Astrocyte of the cerebellum (primary cell): ENCODE measurements around the gene NPAS2.

ENCODE experiments used
- DNase-seq: peaks from one replicate; pipeline ENCODE4 v3.0.0-alpha.2; 2011; ENCODE audit warnings: low read depth
- H3K4me3 ChIP-seq: 2 replicates; pipeline ENCODE4 v1.5.1; 2011; ENCODE audit warnings: mild to moderate bottlenecking, low read depth, low read length, moderate library complexity
- in situ Hi-C: cut with HindIII; loops from 2 replicates; pipeline ENCODE4 v1.10.0; 2017; ENCODE audit warnings: low sequenced_read_pairs
- TF ChIP-seq, protein P1 (sequence below): IDR thresholded peaks from 2 replicates; pipeline ENCODE4 v1.5.1; 2012; ENCODE audit warnings: low read length, low read depth, moderate library complexity, mild to moderate bottlenecking; ENCODE audit errors: missing control alignments

Gene NPAS2

DNA sequence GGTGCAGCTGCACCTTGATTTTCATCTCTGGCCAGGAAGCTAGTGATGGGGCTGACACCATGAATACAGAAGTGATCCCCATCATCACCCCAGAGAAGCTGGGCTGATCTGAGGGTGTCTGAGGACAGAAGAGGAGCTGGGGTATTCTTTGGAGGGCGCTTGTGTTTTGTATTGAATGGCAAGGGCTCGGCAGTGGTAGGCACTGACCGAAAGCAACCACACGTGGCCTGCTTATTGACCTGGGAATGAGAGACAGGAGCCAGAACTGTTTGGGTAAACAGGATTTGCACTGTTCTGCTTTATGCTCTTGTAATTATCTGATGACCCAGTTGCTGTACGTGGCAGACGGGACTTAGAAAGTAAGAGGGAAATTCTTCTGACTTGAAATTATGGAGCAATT lies 119.5 kb downstream of the NPAS2 start:
- DNase-seq, result no peak
- TF ChIP-seq, protein P1, sequence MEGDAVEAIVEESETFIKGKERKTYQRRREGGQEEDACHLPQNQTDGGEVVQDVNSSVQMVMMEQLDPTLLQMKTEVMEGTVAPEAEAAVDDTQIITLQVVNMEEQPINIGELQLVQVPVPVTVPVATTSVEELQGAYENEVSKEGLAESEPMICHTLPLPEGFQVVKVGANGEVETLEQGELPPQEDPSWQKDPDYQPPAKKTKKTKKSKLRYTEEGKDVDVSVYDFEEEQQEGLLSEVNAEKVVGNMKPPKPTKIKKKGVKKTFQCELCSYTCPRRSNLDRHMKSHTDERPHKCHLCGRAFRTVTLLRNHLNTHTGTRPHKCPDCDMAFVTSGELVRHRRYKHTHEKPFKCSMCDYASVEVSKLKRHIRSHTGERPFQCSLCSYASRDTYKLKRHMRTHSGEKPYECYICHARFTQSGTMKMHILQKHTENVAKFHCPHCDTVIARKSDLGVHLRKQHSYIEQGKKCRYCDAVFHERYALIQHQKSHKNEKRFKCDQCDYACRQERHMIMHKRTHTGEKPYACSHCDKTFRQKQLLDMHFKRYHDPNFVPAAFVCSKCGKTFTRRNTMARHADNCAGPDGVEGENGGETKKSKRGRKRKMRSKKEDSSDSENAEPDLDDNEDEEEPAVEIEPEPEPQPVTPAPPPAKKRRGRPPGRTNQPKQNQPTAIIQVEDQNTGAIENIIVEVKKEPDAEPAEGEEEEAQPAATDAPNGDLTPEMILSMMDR, result no peak
- in situ Hi-C loops, result no loop called here
- H3K4me3 ChIP-seq, result no peak overlapping the region

DNA sequence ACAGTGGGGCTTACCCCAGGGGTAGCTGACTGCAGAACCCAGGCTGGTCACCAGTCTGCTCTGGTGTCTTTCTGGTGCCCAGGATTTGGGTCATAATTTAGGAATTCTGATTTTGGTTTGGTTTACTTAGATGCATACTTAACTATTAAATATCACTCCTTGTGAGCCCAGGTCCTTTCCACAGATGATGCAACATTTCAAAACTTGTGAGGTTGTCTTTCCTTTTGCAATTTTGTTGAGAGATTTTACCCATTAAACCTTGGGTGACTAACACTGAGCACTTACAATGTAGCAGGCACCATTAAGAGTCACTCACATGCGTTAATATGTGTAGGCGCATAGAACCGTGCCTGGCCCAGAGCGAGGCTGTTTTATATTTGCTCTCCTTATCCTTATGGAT lies 120.3 kb downstream of the NPAS2 start:
- in situ Hi-C loops, result no loop called here
- DNase-seq, result no peak
- TF ChIP-seq, protein P1, result no peak
- no peak overlapping the region for H3K4me3 ChIP-seq

DNA sequence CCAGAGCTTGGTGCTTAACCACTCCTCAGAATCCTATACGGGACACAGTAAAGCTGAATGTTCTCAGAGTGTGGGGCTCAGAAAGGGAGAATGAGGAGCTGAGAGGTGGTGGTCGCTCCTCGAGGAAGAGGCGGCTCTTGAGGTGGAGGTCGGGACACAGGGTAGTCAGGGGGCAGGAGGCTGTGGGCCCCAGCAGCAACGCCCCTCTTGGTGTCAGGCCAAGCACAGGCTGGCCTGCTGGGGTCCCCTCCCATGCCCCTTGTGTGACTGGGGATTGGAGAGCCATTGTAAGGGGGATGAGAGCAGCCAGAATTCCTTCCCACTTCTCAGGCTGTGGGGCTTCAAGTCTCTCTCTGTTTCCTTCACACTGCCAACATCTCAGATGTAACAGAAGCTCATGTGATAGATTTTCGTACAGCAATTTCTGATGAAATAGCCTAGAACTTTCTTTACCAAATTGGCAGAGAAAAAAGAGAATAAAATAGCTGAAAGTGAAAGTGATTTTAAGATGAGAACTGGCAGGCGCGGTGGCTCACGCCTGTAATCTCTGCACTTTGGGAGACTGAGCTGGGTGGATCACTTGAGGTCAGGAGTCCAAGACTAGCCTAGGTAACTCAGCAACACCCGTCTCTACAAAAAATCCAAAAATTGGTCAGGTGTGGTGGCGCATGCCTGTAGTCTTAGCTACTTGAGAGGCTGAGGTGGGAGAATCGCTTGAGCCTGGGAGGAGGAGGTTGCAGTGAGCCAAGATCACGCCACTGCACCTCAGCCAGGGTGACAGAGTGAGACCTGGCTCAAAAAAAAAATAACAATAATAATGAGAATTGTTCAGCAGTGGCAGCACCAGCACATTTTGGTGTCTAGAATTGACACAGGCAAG lies 121.1 kb downstream of the NPAS2 start:
- TF ChIP-seq, protein P1, result no peak
- in situ Hi-C loops, result no loop called here
- DNase-seq, result no peak
- H3K4me3 ChIP-seq, result no peak overlapping the region

DNA sequence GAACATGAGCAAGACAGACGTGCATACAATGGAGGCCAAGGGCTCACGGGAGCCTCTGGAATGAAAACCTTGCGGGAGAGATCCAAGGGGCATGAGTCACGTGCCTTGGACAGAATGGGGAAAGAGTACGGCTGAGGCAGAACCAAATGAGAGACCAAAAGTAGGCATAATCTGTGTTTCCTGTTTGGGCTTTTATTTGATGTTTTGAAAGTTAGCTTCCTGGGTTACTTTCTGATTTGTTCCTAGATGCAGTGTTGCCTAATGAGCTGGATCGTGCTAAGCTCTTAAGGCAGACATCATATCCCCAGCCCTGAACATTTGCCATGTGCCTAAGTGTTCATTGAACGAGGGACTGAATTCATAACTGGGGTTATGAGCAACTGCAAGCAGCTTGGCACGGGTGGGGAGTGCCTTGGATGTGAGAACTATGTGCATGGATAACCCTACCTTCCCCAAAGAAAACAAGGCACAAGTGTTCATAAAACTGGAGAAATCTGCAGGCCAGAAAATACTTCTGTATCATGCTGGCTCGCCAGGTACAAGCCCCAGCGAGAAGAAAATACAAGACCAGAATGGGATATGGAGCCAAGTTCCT lies 121.8 kb downstream of the NPAS2 start:
- in situ Hi-C loops, result no loop called here
- H3K4me3 ChIP-seq, result no peak overlapping the region
- TF ChIP-seq, protein P1, result no peak
- no peak for DNase-seq

DNA sequence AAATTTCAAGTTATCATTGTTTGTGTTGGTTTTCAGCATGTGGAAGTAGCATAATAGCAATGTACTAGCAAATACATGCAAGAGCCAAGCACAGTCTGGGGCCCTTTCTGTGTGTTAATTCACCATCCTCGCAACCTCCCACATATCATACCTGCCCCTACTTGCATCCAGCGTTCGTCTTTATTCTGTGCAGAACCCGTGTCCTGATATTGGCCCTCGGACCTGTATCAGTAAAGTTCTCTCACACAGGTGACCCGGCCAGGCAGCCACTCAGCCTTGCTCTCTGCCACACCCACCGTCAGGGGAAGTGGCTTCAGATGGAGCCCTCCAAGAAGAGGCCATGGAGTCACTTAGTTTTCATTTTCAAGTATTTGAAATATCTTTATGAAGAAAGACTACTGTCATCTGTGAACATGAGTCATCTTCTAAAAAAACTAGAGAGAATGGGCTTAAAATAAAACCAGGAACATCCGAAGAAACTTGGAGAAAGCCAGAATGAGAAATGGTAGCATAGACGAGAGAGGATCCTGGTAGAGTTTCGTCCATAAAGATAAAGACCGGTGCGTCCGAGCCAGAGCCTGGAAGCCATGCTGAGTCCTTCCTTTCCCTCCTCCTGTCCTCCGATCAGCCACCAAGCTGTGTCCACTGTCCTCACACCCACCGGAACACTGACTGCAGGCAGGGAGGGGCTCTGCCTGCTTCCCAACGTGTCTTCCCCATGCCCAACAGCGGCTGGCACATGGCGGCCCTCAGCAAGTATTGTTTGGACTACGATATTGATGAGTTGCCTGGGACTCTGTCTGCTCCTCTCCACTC lies 124.9 kb downstream of the NPAS2 start:
- TF ChIP-seq, protein P1, result no peak
- DNase-seq, result no peak
- in situ Hi-C loops, result no loop called here
- no peak overlapping the region for H3K4me3 ChIP-seq

DNA sequence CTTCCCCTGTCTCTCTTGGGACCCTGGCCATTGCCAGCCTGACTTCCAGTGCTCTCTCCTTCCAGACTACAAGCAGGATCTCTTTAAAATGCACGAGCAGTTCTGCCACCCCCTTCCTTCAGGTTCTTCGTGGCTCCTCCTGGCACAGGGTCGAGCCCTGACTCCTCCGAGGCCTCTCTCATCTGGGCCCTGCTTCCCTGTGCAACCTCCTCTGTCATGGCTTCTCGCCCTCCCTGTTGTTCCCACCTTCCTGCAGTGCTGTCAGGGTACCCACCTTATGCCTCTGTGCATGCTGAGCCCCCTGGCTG lies 125.4 kb downstream of the NPAS2 start:
- no peak overlapping the region for H3K4me3 ChIP-seq
- in situ Hi-C loops, result no loop called here
- TF ChIP-seq, protein P1, result no peak
- no peak for DNase-seq
